Measurements from ENCODE around the gene ANTXR1. TPM values are rescaled to one million over a fixed set of nuclear protein-coding genes. Genes with fewer than 3 reads are reported as not detected.
A peak's percentile ranks its signal among the peaks of the same experiment; 100 is the strongest.

The ANTXR1 gene
- total and polyA plus RNA-seq, 2 experiments from 2014 or later = 29.1 to 34.7 TPM

DNA sequence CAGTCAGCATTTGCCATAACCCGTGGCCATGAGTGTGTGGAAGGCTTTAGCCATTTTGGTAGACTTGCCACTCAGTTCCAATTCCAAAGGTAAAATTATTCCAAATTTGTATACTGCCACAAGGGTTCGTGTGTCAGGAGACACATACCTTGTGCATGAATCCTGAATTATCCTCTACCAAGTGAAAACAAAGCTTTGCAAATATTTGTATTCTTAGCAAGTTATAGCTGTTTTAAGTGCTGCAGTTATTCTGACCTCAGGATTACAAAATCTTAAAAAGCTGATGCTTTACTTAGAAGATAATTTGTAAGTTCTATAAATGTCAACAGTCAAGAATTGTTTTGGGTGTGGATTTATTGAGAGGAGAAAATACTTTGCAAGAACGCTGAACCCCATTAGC is 100.6 kb downstream of the ANTXR1 start:
- Histone ChIP-seq H3K79me2 (no peaks in the 10 kb centered on the region), H3K27me3 (no peaks in the 10 kb centered on the region), H3K4me2 (no peak overlapping the region), H3K36me3 (replicated peaks; ENCODE audit: insufficient read depth, low read depth) (no peaks in the 10 kb centered on the region), H3K4me1 (ENCODE audit: insufficient read depth) (peaks cover 4% of the 10 kb centered on the region), H3K27ac (no peak overlapping the region), H3K4me3 (no peak overlapping the region), H3K9me3 (ENCODE audit: low read depth) (no peaks in the 10 kb centered on the region), H3K9me2 (replicated peaks; ENCODE audit: insufficient read depth) (no peaks in the 10 kb centered on the region), H2AFZ (no peak overlapping the region), H4K20me1 (ENCODE audit: insufficient read depth, poor library complexity, severe bottlenecking) (no peaks in the 10 kb centered on the region)
- no peak for DNase-seq (ENCODE audit: low spot score)
- no peak for TF ChIP-seq EZH2 (IDR thresholded peaks at IDR 0.05; ENCODE audit: borderline replicate concordance)
- TF ChIP-seq, protein P1, sequence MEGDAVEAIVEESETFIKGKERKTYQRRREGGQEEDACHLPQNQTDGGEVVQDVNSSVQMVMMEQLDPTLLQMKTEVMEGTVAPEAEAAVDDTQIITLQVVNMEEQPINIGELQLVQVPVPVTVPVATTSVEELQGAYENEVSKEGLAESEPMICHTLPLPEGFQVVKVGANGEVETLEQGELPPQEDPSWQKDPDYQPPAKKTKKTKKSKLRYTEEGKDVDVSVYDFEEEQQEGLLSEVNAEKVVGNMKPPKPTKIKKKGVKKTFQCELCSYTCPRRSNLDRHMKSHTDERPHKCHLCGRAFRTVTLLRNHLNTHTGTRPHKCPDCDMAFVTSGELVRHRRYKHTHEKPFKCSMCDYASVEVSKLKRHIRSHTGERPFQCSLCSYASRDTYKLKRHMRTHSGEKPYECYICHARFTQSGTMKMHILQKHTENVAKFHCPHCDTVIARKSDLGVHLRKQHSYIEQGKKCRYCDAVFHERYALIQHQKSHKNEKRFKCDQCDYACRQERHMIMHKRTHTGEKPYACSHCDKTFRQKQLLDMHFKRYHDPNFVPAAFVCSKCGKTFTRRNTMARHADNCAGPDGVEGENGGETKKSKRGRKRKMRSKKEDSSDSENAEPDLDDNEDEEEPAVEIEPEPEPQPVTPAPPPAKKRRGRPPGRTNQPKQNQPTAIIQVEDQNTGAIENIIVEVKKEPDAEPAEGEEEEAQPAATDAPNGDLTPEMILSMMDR (IDR thresholded peaks at IDR 0.05; ENCODE audit: poor library complexity) = no peak
- TF ChIP-seq EZH2phosphoT487 (IDR thresholded peaks at IDR 0.05; ENCODE audit: low read depth, severe bottlenecking, unreplicated experiment) = no peak
- 64% methylated on average over 3 of the region's 3 CpGs for WGBS (ENCODE audit: low lambda C conversion rate, missing lambda C conversion rate)

DNA sequence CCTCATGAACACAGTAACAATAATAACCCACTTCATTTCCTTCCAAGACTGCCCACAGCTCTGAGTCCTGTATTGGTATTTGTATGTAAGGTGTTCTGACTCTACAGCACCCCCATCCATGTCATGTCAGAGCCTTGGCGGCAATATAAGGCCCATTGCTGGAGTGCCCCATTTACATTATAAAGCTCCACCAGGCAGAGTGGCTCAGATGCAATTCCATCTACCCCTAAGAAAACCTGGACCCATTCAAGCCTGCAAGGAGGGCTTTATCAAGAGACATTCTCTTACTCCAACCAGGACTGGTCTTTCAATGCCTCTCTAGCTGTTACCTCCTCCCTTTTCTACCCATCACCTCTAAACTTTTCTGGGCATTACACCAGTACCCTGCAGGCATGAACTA is 101.6 kb downstream of the ANTXR1 start:
- Histone ChIP-seq H3K4me3 (no peak overlapping the region), H3K27me3 (no peaks in the 10 kb centered on the region), H2AFZ (no peak overlapping the region), H3K4me1 (ENCODE audit: insufficient read depth) (peaks cover 5% of the 10 kb centered on the region), H3K4me2 (no peak overlapping the region), H3K9me3 (ENCODE audit: low read depth) (no peaks in the 10 kb centered on the region), H3K27ac (no peak overlapping the region), H3K36me3 (replicated peaks; ENCODE audit: insufficient read depth, low read depth) (no peaks in the 10 kb centered on the region), H3K9me2 (replicated peaks; ENCODE audit: insufficient read depth) (no peaks in the 10 kb centered on the region), H3K79me2 (no peaks in the 10 kb centered on the region), H4K20me1 (ENCODE audit: insufficient read depth, poor library complexity, severe bottlenecking) (no peaks in the 10 kb centered on the region)
- no peak for DNase-seq (ENCODE audit: low spot score)
- no peak for TF ChIP-seq EZH2 (IDR thresholded peaks at IDR 0.05; ENCODE audit: borderline replicate concordance)
- TF ChIP-seq, protein P1 (IDR thresholded peaks at IDR 0.05; ENCODE audit: poor library complexity) = no peak
- TF ChIP-seq EZH2phosphoT487 (IDR thresholded peaks at IDR 0.05; ENCODE audit: low read depth, severe bottlenecking, unreplicated experiment) = no peak
- WGBS (ENCODE audit: low lambda C conversion rate, missing lambda C conversion rate) = 73% methylated on average over 1 of the region's 1 CpG

GRCh38 chr2:69116438-69116837 is 103.5 kb downstream of the ANTXR1 start:
- TF ChIP-seq EZH2 (IDR thresholded peaks at IDR 0.05; ENCODE audit: borderline replicate concordance) (no peak), EZH2phosphoT487 (IDR thresholded peaks at IDR 0.05; ENCODE audit: low read depth, severe bottlenecking, unreplicated experiment) (no peak)
- TF ChIP-seq, protein P1 (IDR thresholded peaks at IDR 0.05; ENCODE audit: poor library complexity) = no peak
- Histone ChIP-seq H3K9me3 (ENCODE audit: low read depth) (no peaks in the 10 kb centered on the region), H3K4me1 (ENCODE audit: insufficient read depth) (peaks cover 8% of the 10 kb centered on the region), H3K27me3 (no peaks in the 10 kb centered on the region), H3K4me3 (no peak overlapping the region), H3K79me2 (no peaks in the 10 kb centered on the region), H3K27ac (no peak overlapping the region), H3K9me2 (replicated peaks; ENCODE audit: insufficient read depth) (no peaks in the 10 kb centered on the region), H2AFZ (no peak overlapping the region), H4K20me1 (ENCODE audit: insufficient read depth, poor library complexity, severe bottlenecking) (no peaks in the 10 kb centered on the region), H3K4me2 (no peak overlapping the region), H3K36me3 (replicated peaks; ENCODE audit: insufficient read depth, low read depth) (no peaks in the 10 kb centered on the region)
- WGBS (ENCODE audit: low lambda C conversion rate, missing lambda C conversion rate) = 88% methylated on average over 4 of the region's 4 CpGs
- no peak for DNase-seq (ENCODE audit: low spot score)

GRCh38 chr2:69118609-69119008 is 105.6 kb downstream of the ANTXR1 start:
- Histone ChIP-seq H2AFZ (no peak overlapping the region), H3K27ac (peak overlapping the region; percentile 83), H3K36me3 (replicated peaks; ENCODE audit: insufficient read depth, low read depth) (no peaks in the 10 kb centered on the region), H4K20me1 (ENCODE audit: insufficient read depth, poor library complexity, severe bottlenecking) (no peaks in the 10 kb centered on the region), H3K9me2 (replicated peaks; ENCODE audit: insufficient read depth) (no peaks in the 10 kb centered on the region), H3K4me1 (ENCODE audit: insufficient read depth) (peaks cover 8% of the 10 kb centered on the region), H3K79me2 (no peaks in the 10 kb centered on the region), H3K9me3 (ENCODE audit: low read depth) (no peaks in the 10 kb centered on the region), H3K4me3 (no peak overlapping the region), H3K4me2 (no peak overlapping the region), H3K27me3 (no peaks in the 10 kb centered on the region)
- no peak for DNase-seq (ENCODE audit: low spot score)
- TF ChIP-seq, protein P1 (IDR thresholded peaks at IDR 0.05; ENCODE audit: poor library complexity) = no peak
- TF ChIP-seq EZH2 (IDR thresholded peaks at IDR 0.05; ENCODE audit: borderline replicate concordance) (no peak), EZH2phosphoT487 (IDR thresholded peaks at IDR 0.05; ENCODE audit: low read depth, severe bottlenecking, unreplicated experiment) (no peak)
- WGBS (ENCODE audit: low lambda C conversion rate, missing lambda C conversion rate) = 70% methylated on average over 13 of the region's 13 CpGs

Measured in hepatocyte (in vitro differentiated cells).